ENCODE data around the gene PIPOX. TPM values are rescaled to one million over a fixed set of nuclear protein-coding genes. Genes with fewer than 3 reads are reported as not detected.

The PIPOX gene
- total RNA-seq, 1 donor from 2014 or later: 3.3 TPM

- H3K36me3 Mint-ChIP-seq (ENCODE audit: low read depth, unreplicated experiment): no peaks in the 10 kb centered on the region
- TF ChIP-seq CTCF (IDR thresholded peaks at IDR 0.05; ENCODE audit: unreplicated experiment): no peak
- no peaks in the 10 kb centered on the region for H3K9me3 Mint-ChIP-seq (ENCODE audit: unreplicated experiment)
- H3K27ac Mint-ChIP-seq (ENCODE audit: unreplicated experiment): no peak within 1 kb of the TSS
- no peak within 1 kb of the TSS for H3K4me3 Mint-ChIP-seq (ENCODE audit: unreplicated experiment)
- peaks cover 13% of the 10 kb centered on the region for H3K4me1 Mint-ChIP-seq (ENCODE audit: unreplicated experiment)
- DNase-seq (ENCODE audit: low spot score): peak; percentile 94
- peaks cover 14% of the 10 kb centered on the region for H3K27me3 Mint-ChIP-seq (ENCODE audit: unreplicated experiment)
Measured at GRCh38 chr17:29005936-29006511, 36.9 kb upstream of the PIPOX start, which contains the start of gene SEZ6. SEZ6 (minus strand) TSS chr17:29006033; CDS start chr17:29005869, 164 bp downstream.

- Mint-ChIP-seq H3K27ac (ENCODE audit: unreplicated experiment) (no peak overlapping the region), H3K27me3 (ENCODE audit: unreplicated experiment) (peaks cover 17% of the 10 kb centered on the region), H3K36me3 (ENCODE audit: low read depth, unreplicated experiment) (no peaks in the 10 kb centered on the region), H3K9me3 (ENCODE audit: unreplicated experiment) (no peaks in the 10 kb centered on the region), H3K4me3 (ENCODE audit: unreplicated experiment) (no peak overlapping the region), H3K4me1 (ENCODE audit: unreplicated experiment) (peaks cover 11% of the 10 kb centered on the region)
- no peak for TF ChIP-seq CTCF (IDR thresholded peaks at IDR 0.05; ENCODE audit: unreplicated experiment)
- no peak for DNase-seq (ENCODE audit: low spot score)
Measured at GRCh38 chr17:29007456-29007855, 35.5 kb upstream of the PIPOX start.

GRCh38 chr17:29007860-29008455 lies 35.0 kb upstream of the PIPOX start:
- no peak for DNase-seq (ENCODE audit: low spot score)
- no peak overlapping the region for H3K4me3 Mint-ChIP-seq (ENCODE audit: unreplicated experiment)
- H3K27me3 Mint-ChIP-seq (ENCODE audit: unreplicated experiment): peaks cover 15% of the 10 kb centered on the region
- H3K4me1 Mint-ChIP-seq (ENCODE audit: unreplicated experiment): peaks cover 13% of the 10 kb centered on the region
- no peaks in the 10 kb centered on the region for H3K9me3 Mint-ChIP-seq (ENCODE audit: unreplicated experiment)
- no peak for TF ChIP-seq CTCF (IDR thresholded peaks at IDR 0.05; ENCODE audit: unreplicated experiment)
- H3K36me3 Mint-ChIP-seq (ENCODE audit: low read depth, unreplicated experiment): no peaks in the 10 kb centered on the region
- no peak overlapping the region for H3K27ac Mint-ChIP-seq (ENCODE audit: unreplicated experiment)

GRCh38 chr17:29008591-29008990 lies 34.4 kb upstream of the PIPOX start:
- no peaks in the 10 kb centered on the region for H3K9me3 Mint-ChIP-seq (ENCODE audit: unreplicated experiment)
- no peak overlapping the region for H3K4me3 Mint-ChIP-seq (ENCODE audit: unreplicated experiment)
- no peak overlapping the region for H3K27ac Mint-ChIP-seq (ENCODE audit: unreplicated experiment)
- no peak for DNase-seq (ENCODE audit: low spot score)
- no peaks in the 10 kb centered on the region for H3K36me3 Mint-ChIP-seq (ENCODE audit: low read depth, unreplicated experiment)
- peaks cover 15% of the 10 kb centered on the region for H3K27me3 Mint-ChIP-seq (ENCODE audit: unreplicated experiment)
- TF ChIP-seq CTCF (IDR thresholded peaks at IDR 0.05; ENCODE audit: unreplicated experiment): no peak
- peaks cover 13% of the 10 kb centered on the region for H3K4me1 Mint-ChIP-seq (ENCODE audit: unreplicated experiment)

- H3K4me3 Mint-ChIP-seq (ENCODE audit: unreplicated experiment): no peak overlapping the region
- H3K9me3 Mint-ChIP-seq (ENCODE audit: unreplicated experiment): no peaks in the 10 kb centered on the region
- H3K27ac Mint-ChIP-seq (ENCODE audit: unreplicated experiment): no peak overlapping the region
- no peak for TF ChIP-seq CTCF (IDR thresholded peaks at IDR 0.05; ENCODE audit: unreplicated experiment)
- peaks cover 7% of the 10 kb centered on the region for H3K27me3 Mint-ChIP-seq (ENCODE audit: unreplicated experiment)
- H3K36me3 Mint-ChIP-seq (ENCODE audit: low read depth, unreplicated experiment): no peaks in the 10 kb centered on the region
- peaks cover 13% of the 10 kb centered on the region for H3K4me1 Mint-ChIP-seq (ENCODE audit: unreplicated experiment)
- no peak for DNase-seq (ENCODE audit: low spot score)
Measured at GRCh38 chr17:29010129-29010528, 32.8 kb upstream of the PIPOX start.
